ENCODE measurements around the gene FAM236C.
"Not testable (repeated sequence)": the region's sequence is repeated elsewhere in the genome, so short reads cannot be mapped to it uniquely, and the experiment has no call there.

- TF ChIP-seq POLR2A, POLR2AphosphoS5, EP300, CTCF (IDR thresholded peaks at IDR 0.05): not testable (repeated sequence)
These were observed 24.6 kb downstream of the FAM236C start for GRCh38 chrX:72936882-72937455.

Data from upper lobe of left lung (tissue), 4 donors.